HG03442 (cell line): ENCODE measurements around the gene ATP8B3.

Experiments used
- ATAC-seq: cut with Tn5 transposase; IDR thresholded peaks from one replicate; pipeline ENCODE4 v1.9.1; 2021; ENCODE audit warnings: mild to moderate bottlenecking, moderate library complexity; ENCODE audit not compliant: unreplicated experiment

The ATP8B3 gene

GRCh38 chr19:1817553-1818179 is 5.6 kb upstream of the ATP8B3 start:
- ATAC-seq: no peak

- no peak for ATAC-seq
Measured at GRCh38 chr19:1816530-1817298, 4.6 kb upstream of the ATP8B3 start.

GRCh38 chr19:1815605-1816529 is 3.8 kb upstream of the ATP8B3 start:
- no peak for ATAC-seq

DNA sequence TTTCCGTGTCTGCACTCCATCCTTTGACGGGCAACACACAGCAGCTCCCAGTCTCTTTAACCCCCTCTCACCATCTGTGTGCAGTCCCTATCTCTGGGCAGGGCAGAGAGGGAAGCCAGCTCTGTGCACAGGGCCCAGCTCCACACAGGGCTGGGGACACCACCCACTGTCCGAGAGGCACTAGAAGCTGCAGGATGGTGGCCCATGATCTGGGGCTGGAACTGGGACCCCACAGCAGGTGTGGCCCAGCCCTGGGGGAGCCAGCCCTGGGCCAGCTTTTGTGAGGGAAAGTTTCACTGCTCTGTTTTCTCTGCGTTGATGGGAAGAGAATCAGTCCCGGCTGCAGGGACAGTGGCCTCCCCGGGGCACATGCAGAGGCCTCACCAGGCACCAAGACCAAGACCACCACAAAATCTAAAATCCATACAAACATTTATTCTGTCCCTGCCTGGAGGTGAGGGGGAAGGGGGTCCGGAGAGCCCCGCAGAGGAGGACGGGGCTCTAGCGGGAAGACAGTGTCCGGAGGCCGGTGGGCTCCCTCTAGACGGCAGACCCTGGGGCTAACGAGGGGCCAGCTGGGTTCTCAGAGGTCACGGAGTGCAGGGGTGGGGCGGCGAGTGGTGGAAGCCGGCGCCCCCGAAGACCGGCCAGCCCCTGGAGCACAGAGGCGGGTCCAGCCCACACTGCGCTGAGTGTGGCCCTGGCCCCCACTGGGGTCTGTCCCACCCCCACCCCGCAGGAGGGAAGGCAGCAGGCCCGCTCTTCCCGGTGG is 2.9 kb upstream of the ATP8B3 start:
- ATAC-seq: no peak

DNA sequence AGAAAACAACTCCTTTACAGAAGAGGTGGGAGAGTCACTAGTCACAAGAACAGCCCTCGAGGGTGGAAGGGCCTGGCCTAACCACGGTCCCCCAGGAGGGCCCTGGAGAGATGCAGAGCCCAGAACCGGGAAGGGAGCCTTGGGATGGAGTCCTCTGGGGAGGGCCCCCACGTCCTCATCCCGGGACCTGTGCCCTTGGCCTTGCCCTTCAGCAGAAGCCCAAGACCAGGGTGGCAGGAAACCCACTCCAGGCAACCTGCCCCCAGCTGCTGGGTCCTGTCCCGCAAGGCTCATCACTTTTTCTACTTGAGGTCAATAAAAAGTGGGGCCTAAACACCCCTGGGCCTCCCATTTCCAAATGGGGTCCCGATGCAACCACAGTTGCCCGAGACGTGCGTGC is 2.3 kb upstream of the ATP8B3 start:
- ATAC-seq: no peak

GRCh38 chr19:1813192-1814182 is 1.4 kb upstream of the ATP8B3 start:
- no peak for ATAC-seq

DNA sequence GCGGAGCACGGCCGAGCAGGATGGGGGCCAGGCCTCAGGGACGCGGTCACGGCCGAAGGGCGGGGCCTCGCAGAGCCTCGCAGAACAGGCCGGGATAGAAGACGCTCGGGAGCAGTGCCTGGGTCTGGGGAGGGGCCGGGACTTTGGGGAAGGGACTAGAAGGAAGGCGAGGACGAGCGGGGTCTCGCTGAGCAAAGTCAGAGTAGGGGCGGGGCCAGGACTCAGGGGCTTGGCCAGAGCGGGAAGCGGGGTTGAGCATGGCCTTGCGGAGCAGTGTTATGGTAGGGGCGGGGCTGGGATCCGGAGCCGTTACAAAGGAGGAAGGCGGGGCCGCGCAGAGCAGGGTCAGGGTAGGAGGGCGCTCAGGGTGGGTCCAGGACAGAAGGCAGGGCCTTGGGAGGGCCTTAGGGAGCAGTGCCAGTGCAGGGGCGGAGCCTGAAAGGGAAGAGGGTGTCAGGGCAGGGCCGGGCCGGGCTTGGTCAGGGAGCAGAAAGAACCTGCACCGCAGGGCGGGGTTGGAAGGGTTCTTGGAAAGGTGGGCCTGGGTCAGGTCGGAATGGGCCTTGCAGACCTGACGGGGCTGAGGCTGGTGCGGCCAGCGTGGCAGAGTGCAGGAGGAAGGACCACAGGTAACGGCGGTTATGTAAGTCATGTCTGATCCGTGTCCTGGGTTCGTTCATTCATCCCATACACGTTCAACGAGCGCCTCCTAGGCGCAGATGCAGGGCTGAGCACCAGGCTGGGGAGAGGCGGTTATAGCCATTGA is 533 bp upstream of the ATP8B3 start:
- ATAC-seq: peak; percentile 66

- no peak for ATAC-seq
Measured at GRCh38 chr19:1811472-1811894, 593 bp downstream of the ATP8B3 start.

DNA sequence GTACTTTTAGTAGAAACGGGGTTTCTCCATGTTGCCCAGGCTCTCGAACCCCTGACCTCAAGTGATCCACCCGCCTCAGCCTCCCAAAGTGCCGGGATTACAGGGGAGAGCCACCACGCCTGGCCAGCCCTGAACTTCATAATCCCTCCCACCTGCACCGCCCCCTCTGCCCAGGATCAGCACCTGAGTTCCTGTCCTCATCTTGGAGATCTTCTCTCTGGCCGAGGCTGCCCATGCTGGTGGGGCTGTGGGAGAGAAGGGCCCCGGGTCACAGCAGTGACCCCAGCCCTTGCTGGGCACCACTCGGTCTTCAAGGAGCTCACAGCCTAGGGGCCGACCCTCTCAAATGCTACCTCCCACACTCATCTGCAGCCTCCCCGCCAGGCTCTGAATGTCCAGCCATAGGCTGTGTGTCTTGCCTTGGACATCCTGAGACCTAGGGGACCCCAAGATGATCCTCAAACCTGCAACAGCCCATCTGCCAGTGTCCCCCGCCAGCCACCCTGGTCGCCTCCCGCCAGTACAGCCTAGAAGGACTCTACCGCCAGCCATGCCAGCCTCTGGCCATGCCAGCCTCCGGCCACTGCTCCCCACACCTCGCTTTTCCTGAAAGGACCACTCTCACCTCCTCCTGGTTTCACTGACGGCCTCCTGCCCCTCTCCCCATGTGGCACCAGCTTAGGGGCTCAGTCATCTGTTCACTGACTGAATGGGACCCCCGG is 1.5 kb downstream of the ATP8B3 start:
- ATAC-seq: no peak

GRCh38 chr19:1809678-1810077 is 2.4 kb downstream of the ATP8B3 start:
- ATAC-seq: no peak

DNA sequence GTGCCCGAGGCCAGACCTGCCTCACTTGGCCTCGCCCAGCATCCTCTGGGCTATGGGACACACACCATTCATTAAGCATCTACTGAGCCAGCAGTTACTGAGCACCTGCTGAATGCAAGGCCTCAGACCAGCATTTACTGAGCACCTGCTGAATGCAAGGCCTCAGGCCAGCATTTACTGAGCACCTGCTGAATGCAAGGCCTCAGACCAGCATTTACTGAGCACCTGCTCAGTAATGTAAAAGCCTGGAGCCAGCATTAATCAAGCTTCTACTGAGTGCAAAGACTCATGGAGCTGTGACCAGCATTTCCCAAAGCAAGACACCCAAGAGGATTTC is 3.7 kb downstream of the ATP8B3 start:
- ATAC-seq: no peak

DNA sequence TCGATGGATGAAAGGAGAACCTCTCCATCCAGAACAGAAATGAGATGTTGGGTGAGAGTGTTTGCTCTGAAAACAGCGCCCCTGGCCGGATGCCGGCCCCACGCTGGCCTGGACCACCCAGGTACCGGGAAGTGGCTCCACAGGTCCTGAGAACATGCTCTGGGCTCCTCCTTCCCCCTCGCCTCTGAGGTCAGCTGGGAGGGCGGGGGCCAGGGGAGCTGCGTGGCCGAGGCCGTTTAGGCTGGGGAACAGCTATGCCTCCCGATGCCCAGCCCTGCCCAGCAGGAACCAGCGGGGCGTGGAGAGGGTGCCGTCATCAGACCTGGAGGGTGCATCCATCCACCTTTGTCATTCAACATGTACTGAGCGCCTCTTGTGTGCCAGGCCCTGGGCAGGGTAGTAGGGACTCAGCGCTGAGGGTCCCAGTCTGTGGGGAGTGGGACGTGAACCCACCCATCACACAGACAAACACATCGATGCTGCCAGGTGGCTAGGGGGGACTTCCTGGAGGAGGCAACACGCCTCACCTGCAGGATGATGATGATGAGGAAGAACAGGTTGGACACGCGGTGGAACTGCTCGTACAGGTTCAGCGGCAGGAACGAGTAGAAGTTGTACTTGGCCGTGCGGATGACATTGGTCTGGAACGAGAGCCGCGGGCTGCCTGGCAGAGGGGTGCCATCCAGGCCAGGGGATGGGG is 4.2 kb downstream of the ATP8B3 start:
- ATAC-seq: no peak

DNA sequence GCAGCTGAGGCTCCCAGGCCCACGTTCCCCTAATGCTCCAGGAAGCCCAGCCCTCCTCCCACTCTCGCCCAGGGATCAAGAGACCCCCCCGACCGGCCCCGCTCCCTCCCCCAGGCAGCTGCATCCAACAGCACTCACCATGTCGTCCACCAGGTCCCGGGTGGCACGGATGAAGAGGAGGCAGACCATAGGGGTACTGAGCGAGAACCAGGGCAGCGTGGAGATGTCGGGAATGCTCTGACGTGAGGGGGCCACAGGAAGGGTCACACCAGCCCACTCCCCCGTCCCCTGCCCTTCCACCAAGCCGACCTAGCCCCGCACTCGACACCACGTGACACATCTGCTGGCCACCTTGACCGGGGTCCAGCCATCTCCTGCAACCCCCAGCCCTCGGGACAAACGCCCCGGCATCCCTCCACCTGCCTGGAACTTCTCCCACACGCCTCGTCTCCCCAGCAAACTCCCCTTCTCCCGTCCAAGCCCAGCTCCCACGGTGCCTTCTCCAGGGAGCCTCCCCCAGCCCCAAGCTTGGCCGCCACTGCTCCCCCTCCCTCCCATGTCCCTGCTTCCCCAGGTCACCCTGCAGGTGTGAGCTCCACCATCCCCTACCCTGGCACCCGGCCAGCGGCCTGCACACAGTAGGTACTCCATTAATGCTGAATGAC is 4.9 kb downstream of the ATP8B3 start:
- ATAC-seq: no peak

GRCh38 chr19:1806184-1807029 is 5.7 kb downstream of the ATP8B3 start:
- ATAC-seq: no peak

- no peak for ATAC-seq
Measured at GRCh38 chr19:1805401-1806183, 6.5 kb downstream of the ATP8B3 start.

DNA sequence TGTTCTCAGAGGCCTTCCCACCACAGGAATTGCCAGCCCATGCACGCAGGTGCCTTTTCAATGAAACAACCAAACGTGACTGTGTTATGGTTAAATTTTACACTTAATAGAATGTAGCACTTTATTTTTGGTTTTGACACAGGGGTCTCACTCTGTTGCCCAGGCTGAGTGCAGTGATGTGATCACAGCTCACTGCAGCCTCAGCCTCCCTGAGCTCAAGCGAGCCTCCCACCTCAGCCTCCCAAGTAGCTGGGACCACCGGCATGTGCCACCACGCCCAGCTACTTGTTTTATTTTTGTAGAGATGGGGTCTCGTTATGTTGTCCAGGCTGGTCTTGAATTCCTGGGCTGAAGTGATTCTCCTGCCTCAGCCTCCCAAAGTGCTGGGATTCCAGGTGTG is 7.2 kb downstream of the ATP8B3 start:
- no peak for ATAC-seq
